ENCODE measurements around the gene IGSF22.

- TF ChIP-seq INSM2 (tag by site-specific recombination; IDR thresholded peaks at IDR 0.05) (no peak), ZNF23 (tag by site-specific recombination; IDR thresholded peaks at IDR 0.05; ENCODE audit: borderline replicate concordance) (no peak), ZNF155 (tag by site-specific recombination; IDR thresholded peaks at IDR 0.05) (no peak), YY1 (tag by site-specific recombination; IDR thresholded peaks at IDR 0.05) (no peak), AEBP2 (tag by site-specific recombination; IDR thresholded peaks at IDR 0.05; ENCODE audit: borderline replicate concordance) (no peak), ZNF510 (tag by site-specific recombination; IDR thresholded peaks at IDR 0.05; ENCODE audit: insufficient replicate concordance) (no peak), CTCF (tag by site-specific recombination; IDR thresholded peaks at IDR 0.05) (peak; percentile 41; the same call in 1 of the 2 replicates), ZNF19 (tag by site-specific recombination; IDR thresholded peaks at IDR 0.05; ENCODE audit: low read depth) (no peak), ZNF792 (tag by site-specific recombination; IDR thresholded peaks at IDR 0.05) (no peak), ZNF501 (tag by site-specific recombination; IDR thresholded peaks at IDR 0.05) (no peak), MYNN (tag by site-specific recombination; IDR thresholded peaks at IDR 0.05; ENCODE audit: borderline replicate concordance) (no peak), ZNF707 (tag by site-specific recombination; IDR thresholded peaks at IDR 0.05) (no peak)
Observed at GRCh38 chr11:18731949-18732821, 6.2 kb upstream of the IGSF22 start.
